ENCODE measurements around the gene RGS6.

- TF ChIP-seq CTCF (conservative IDR thresholded peaks at IDR 0.05 in 1 of 2, IDR thresholded peaks at IDR 0.05 in 1 of 2; ENCODE audit: low read depth in 1 of 2, low read length in 2 of 2) = no peak
- TF ChIP-seq EZH2 (IDR thresholded peaks at IDR 0.05; ENCODE audit: low read length, missing control alignments) = no peak
These were observed 34.3 kb downstream of the RGS6 start for GRCh38 chr14:71966528-71966927.

Data from fibroblast of lung (primary cell).